ENCODE data around the gene ALDH3B1.

GRCh38 chr11:68044145-68044813 is 34.2 kb downstream of the ALDH3B1 start:
- TF ChIP-seq CTCF (IDR thresholded peaks at IDR 0.05; ENCODE audit: low read depth, low read length) (no peak), EZH2phosphoT487 (IDR thresholded peaks at IDR 0.05; ENCODE audit: low read depth) (no peak)
